ENCODE measurements around the gene SIRPB2. TPM values are rescaled to one million over a fixed set of nuclear protein-coding genes. Genes with fewer than 3 reads are reported as not detected.

Gene SIRPB2
- total and polyA plus RNA-seq, 4 donors = 0.99 to 4.4 (median 2.2) TPM

GRCh38 chr20:1474817-1475603 lies 16.2 kb downstream of the SIRPB2 start:
- Histone ChIP-seq H3K36me3 (ENCODE audit: control insufficient read depth in 4 of 4, insufficient read depth in 3 of 4, low read depth in 1 of 4, low read length in 3 of 4) (no peaks in the 10 kb centered on the region), H3K4me3 (ENCODE audit: low read depth in 1 of 3, low read length in 3 of 3) (no peak overlapping the region), H3K27me3 (ENCODE audit: control insufficient read depth in 4 of 4, insufficient read depth in 4 of 4, low read length in 3 of 4) (no peaks in the 10 kb centered on the region), H3K27ac (ENCODE audit: low read depth in 1 of 2, low read length in 2 of 2) (no peak overlapping the region), H3K9ac (ENCODE audit: low read depth in 1 of 2, low read length in 2 of 2) (no peak overlapping the region), H3K4me1 (ENCODE audit: control insufficient read depth in 4 of 4, insufficient read depth in 4 of 4, low read length in 3 of 4) (peaks cover 0 to 2% (median 1%) of the 10 kb centered on the region in 4 donors), H3K9me3 (ENCODE audit: control insufficient read depth in 4 of 4, low read length in 3 of 4) (no peaks in the 10 kb centered on the region)
- 87% methylated on average over 4 of the region's 4 CpGs for WGBS
- TF ChIP-seq NR2F2 (IDR thresholded peaks at IDR 0.05) (no peak), RAD21 (IDR thresholded peaks at IDR 0.05) (peak in 1 of 2 donors; percentile 36)
- DNase-seq (ENCODE audit: low spot score) = no peak

GRCh38 chr20:1474325-1474724 lies 16.9 kb downstream of the SIRPB2 start:
- H3K9me3 ChIP-seq (ENCODE audit: control insufficient read depth in 4 of 4, low read length in 3 of 4) = no peaks in the 10 kb centered on the region
- no peak overlapping the region for H3K27ac ChIP-seq (ENCODE audit: low read depth in 1 of 2, low read length in 2 of 2)
- no peaks in the 10 kb centered on the region for H3K27me3 ChIP-seq (ENCODE audit: control insufficient read depth in 4 of 4, insufficient read depth in 4 of 4, low read length in 3 of 4)
- H3K9ac ChIP-seq (ENCODE audit: low read depth in 1 of 2, low read length in 2 of 2) = no peak overlapping the region
- H3K4me3 ChIP-seq (ENCODE audit: low read depth in 1 of 3, low read length in 3 of 3) = no peak overlapping the region
- H3K36me3 ChIP-seq (ENCODE audit: control insufficient read depth in 4 of 4, insufficient read depth in 3 of 4, low read depth in 1 of 4, low read length in 3 of 4) = no peaks in the 10 kb centered on the region
- WGBS = 97% methylated on average over 8 of the region's 8 CpGs
- no peak for TF ChIP-seq ATF3 (IDR thresholded peaks at IDR 0.05)
- TF ChIP-seq HNF4G (IDR thresholded peaks at IDR 0.05) = no peak
- no peak for TF ChIP-seq RXRA (IDR thresholded peaks at IDR 0.05)
- TF ChIP-seq ZBTB33 (IDR thresholded peaks at IDR 0.05) = no peak
- no peak for TF ChIP-seq MAX (IDR thresholded peaks at IDR 0.05)
- TF ChIP-seq HNF4A (conservative IDR thresholded peaks at IDR 0.05) = no peak
- no peak for TF ChIP-seq GABPA (IDR thresholded peaks at IDR 0.05 in 1 of 2, conservative IDR thresholded peaks at IDR 0.05 in 1 of 2)
- TF ChIP-seq SP1 (IDR thresholded peaks at IDR 0.05) = no peak
- no peak for TF ChIP-seq FOXA1 (IDR thresholded peaks at IDR 0.05)
- no peak for TF ChIP-seq EGR1 (IDR thresholded peaks at IDR 0.05; ENCODE audit: low read depth in 2 of 2)
- no peak for TF ChIP-seq JUND (IDR thresholded peaks at IDR 0.05)
- TF ChIP-seq CTCF (IDR thresholded peaks at IDR 0.05; ENCODE audit: low read depth, low read length, missing input control) = no peak
- no peak for TF ChIP-seq REST (IDR thresholded peaks at IDR 0.05)
- TF ChIP-seq NR2F2 (IDR thresholded peaks at IDR 0.05) = no peak
- TF ChIP-seq FOXA2 (IDR thresholded peaks at IDR 0.05) = no peak
- TF ChIP-seq RAD21 (IDR thresholded peaks at IDR 0.05) = no peak
- no peak for TF ChIP-seq YY1 (IDR thresholded peaks at IDR 0.05)
- peaks cover 3 to 6% (median 4%) of the 10 kb centered on the region in 4 donors for H3K4me1 ChIP-seq (ENCODE audit: control insufficient read depth in 4 of 4, insufficient read depth in 4 of 4, low read length in 3 of 4)
- DNase-seq (ENCODE audit: low spot score) = no peak
